GM19193 (cell line): ENCODE measurements around the gene UBR4.

Experiments used
- POLR2A ChIP-seq: IDR thresholded peaks from 4 replicates; pipeline ENCODE4 v1.6.1; 2011; ENCODE audit not compliant: insufficient read depth, insufficient read length; ENCODE audit errors: extremely low read depth

Gene UBR4

DNA sequence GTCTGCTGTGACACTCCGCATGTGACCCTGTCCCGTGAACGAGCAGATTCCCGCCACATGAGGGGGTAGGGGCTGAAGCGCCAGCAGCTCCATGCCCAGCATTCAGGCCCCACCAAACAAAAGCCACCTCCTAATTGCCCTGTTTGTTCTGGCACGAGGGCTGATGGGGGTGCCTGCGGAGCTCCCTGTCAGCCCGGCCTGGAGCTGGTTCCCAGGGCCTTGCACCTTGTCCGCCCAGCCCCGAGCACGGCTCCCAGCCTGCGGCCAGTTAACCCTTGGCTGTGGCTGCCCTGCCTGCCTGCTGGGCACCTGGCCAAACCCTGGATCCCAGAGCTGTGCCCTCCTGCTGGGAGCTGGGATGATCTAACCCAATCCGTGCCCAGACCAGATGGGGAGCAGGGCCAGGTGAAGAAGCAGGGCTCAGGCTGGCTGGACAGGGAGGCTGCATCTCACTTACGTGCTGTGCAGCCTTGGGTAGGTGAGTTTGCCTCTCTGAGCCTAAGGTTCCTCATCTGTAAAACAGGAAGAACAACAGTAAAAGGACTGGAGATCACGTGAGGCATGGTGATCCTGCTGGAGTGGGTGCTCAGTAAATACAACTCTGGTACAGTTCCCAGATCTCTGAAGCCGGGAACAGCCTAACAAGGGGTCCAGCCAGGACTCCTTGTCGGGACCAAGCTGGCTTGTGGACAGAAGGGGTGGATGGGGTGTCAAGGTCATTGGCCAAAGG, 142.7 kb downstream of the UBR4 start:
- no peak for TF ChIP-seq POLR2A

DNA sequence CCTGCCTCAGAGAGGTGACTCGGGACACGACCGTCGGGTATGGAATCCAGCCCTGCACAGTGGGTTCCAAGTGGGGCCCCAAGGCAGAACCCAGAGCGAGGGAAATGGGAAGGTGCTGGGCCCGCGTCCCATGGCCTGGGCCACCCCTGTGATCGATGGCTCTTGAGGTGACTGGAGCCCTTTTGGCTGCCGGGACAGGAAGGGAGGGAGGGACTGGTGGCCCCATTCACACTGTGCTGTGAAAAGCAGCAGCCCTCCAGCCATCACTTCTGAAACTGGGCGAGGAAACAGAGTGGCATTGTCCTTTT, 143.2 kb downstream of the UBR4 start:
- TF ChIP-seq POLR2A = no peak

DNA sequence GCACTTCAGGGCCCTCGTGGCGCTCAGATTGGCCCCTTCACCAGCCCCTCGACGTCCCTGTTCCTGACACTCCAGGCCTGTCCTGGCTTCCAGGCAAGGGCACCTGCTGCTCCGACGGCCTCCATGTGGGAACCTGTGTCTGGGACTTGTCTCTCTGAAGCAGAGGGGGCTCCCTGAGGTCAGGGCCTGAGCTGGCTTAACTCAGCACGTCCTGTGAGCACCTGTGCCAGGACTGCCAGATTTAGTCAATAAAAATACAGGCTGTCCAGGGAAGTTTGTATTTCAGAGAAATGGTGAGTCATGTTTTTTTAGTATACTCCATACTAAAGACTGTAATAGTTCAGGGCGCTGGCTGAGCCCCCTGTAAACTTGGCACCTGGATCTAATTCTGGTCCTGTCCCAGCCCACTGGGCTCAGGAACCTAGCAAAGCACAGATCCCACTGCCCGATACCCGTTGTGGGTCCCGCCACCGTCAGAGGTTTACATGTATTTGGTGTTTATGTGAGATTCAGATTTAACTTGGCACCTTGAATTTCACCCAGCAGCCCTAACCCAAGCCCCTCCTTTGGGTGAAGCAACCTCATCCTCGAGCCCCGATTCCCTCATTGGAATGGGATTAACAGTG, 143.7 kb downstream of the UBR4 start:
- no peak for TF ChIP-seq POLR2A

DNA sequence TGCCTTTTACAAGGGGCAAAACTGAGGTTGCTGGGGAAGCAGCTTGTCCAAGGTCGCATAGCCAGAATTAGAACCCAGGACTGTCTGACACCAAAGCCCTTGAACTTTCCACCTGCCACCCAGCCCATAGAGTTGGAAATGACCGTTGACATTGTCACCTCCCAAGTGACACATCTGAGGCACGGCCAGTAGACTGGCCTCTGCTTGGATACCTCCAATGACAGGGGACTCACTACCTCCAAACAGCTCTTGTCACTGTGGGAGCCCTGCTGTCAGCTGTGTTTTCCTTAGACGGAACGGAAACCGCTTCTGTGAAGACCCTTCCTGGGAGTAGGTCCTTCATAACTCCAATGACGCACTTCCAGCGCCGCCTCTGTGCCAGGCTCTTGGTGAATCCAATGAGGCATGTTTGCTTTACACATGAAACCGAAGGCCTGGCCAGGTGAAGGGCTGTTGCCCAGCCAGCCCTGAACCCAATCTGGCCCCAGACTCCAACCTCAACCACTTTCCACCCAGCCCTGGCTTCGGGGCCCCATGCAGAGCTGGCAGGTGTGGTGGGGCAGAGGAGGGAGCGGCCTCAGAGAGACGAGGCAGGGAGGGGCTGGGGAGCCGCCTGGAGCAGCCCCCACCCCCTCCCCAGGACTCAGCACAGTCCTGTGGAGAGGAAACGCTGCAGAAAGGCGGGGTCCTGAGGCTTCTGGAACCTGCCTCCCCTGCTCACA, 144.4 kb downstream of the UBR4 start:
- TF ChIP-seq POLR2A = no peak

DNA sequence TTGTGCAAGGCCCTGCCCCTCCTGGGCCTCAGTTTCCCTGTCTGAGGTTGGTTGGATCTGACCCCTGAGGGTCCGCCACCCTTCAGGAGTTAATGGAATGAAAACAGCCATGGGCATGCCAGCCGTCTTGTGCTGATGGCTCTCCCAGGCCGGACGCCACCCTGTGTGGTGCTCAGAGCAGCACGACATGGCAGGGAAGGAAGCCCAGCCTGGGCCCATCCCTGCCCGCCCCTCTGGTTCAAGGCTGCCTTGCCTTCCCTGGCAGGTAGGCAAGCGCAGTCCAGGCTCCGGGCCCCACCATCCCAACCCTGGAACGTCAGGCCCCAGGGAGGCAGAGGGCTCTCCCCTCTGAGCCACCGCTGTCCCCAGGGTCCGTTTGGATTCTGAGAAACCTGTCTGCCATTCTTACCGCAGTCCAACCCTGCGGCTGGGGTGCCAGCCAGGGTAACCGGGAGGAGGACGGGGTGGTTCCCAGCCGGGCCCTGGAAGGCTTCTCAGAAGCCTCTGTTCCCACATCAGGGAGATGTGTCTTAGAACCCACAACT, 145.1 kb downstream of the UBR4 start:
- no peak for TF ChIP-seq POLR2A

DNA sequence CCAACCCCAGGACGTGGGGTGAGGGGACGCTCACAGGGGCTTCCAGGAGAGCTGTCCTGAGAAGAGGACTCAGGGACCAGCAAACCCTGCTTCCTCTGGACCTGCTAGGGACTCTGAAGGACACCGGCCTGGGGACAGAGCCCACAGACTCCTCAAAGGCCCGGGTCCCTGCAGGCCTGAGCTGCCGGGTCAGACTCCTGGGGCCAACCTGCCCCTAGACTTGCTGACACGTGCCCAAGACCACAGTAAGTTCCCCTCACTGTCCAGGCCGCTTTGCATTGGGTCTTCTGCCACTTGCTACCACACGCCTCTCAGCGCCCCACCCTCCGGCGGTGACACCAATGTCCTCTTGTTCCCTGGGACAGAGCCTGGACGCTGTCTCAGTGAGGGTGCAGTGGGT, 146.9 kb downstream of the UBR4 start:
- TF ChIP-seq POLR2A = no peak

DNA sequence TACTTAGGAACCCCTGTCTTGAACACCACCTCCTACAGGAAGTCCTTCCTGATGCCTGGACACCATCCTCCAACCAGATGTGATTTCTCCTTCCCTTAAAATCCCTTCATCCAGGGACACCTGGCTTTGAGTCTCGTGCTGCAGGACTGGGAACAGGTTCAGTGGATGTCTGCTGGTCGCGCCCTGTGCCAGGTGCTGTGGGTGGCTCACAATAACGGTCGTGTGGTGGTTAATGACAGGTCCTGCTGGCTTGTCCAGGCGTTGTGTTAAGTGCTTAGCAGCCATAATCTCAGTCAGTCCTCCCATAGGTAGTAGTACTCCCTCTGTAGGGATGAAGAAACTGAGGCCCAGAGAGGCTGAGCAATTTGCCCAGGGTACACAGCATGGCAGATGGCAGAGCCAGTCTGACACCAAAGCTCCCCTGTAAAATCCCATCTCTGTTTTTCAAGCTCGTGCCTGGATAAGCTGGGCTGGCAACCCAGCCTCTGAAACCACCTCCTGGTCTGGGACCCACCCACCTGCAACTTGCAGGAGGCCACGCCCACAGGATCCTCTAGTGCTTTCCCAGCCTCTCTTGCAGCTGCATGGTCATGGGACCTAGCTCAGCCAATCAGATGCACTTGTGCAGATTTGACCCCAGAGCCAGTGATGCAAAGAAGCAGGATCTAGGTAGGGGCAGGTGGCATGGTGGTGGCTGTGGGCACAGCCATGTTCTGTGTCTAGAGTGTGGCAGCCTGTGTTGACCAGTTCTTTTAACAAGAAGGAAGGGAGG, 147.6 kb downstream of the UBR4 start:
- TF ChIP-seq POLR2A = no peak

DNA sequence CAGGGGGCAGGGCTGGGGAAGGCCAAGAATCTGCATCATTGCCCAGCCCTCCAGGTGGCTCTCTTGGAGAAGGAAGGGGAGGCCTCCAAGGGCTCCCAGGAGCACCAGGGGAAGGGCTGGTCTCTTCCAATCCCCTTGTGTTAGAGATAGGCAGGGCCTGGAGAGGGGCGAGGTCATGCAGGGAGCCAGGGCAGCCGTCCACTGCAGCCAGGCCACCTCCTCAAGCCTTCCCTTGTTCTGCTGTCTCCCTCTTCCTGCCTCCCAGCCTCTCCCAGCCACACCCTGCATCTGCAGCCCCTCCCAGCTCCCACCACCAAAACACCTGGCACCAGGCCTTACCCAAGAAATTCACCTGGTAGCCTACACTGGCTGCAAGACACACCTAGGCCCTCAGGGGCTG, 148.3 kb downstream of the UBR4 start:
- TF ChIP-seq POLR2A = no peak

DNA sequence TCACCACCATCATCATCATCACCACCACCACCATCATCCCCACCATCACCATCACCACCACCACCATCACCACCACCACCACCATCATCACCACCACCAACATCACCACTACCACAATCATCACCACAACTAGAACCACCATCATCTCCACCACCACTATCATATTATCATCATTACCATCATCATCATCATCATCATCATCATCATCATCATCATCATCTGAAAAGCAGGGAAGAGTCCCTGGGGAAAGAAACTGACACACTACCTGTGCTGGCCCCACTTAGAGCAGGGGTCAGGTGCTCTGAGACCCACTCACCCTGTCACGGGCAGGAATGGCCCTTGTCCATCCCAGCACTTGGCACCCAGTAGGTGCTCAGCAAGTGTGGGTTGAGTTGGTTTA, 148.7 kb downstream of the UBR4 start:
- TF ChIP-seq POLR2A = no peak

DNA sequence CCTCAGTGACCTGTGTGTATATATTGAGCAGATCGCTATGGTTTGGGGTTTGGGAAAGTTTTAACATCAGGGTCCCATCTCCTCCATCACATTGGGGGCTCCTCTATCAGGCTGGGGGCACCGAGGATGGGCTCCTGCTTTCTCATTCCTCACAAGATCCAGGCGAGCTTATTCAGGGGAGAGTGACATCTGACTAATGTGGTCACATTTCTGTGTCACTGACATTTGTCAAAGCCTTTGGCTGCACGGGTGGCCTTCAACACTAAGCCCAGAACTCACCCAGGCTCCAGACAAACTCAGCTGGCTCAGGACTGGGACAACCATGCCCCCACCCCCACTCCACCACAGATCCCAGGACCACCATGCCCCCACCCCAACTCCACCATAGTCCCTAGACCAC, 150.3 kb downstream of the UBR4 start:
- no peak for TF ChIP-seq POLR2A

DNA sequence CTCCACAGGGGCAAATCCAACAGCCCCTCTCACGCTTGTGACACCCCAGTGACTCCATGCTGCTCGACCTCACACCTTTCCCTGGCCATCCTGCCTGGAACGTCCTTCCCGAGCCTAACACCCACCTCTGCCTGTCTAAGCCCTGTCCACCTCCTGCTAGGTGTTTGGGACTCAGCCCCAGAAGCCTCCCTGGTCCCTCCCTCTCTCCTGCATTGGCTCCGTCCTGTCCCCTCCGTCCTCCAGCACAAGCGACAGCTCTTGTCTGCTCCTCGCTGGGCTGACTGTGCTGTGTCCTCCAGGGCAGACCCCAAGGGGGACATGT, 151.6 kb downstream of the UBR4 start:
- TF ChIP-seq POLR2A = no peak

DNA sequence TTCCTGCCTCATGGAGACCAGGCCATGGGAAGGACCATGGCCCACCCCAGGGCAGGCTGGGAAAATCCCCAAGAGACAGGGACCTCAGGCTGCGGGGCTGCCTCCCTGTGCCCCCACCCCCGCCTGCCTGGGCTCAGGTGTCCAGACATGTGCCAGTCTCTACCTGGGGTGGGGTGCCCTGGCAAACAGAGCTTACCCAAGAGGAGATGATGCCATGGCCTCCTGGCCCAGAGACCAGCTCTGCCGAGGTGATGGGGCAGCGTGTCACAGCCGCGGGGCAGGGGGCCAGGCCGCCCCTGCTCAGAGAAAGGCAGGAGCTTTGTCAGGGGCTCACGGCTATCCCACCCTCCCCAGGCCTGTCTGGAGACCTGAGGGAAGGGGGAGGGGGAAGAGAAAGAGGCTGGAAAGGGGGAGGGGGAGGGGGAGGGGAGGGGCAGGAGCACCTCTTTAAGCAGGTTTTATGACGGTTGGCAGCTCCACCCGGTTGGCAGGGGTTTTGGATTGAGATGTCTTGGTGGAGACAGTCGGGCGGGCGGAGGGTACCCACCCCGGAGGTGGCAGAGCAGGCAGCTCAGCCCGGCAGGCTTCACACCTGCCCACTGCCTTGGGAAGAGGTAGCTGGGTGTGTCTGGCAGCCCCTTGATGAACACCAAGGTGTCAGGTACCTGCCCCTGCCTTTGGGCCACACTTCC, 152.1 kb downstream of the UBR4 start:
- no peak for TF ChIP-seq POLR2A

DNA sequence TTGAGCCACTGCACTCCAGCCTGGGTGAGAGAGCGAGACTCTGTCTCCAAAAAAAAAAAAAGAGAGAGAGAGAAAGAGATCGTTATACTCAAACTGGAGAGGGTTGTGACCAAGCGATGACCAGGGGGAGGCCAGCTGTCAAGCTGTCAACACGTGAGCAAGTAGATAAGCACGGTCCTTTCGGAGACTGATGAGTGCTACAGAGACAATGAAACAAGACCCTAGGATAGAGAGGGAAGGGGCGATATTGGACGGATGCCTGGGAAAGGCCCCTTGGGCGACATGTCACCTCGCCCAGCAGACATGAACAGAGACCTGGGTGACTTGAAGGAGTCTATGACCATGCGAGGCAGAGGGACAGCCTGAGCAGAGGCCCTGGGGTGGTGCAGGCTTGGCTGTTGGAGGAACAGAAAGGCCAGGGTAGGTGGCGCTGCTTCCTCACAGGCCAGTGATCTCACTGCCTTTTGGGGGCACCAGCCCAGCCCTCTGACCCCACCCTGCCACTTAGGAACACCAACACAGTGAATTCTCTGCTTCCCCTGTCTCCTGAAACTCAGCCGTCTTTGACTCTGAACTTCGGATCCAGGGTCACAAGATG, 152.8 kb downstream of the UBR4 start:
- TF ChIP-seq POLR2A = no peak

DNA sequence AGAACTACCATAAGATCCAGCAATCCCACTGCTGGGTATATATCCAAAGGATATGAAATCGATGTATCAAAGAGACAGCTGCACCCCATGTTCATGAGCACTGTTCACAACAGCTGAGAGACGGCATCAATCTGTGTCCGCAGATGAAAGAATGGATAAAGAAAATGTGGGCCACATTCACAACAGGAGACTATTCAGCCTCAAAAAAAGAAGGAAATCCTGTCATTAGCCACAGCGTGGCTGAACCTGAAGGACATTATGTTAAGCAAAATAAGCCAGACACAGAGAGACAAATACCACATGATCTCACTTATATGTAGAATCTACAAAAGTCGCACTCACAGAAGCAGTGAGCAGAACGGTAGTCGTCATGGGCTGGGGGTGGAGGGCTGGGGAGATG, 154.4 kb downstream of the UBR4 start:
- TF ChIP-seq POLR2A = no peak
